ENCODE measurements around the gene VGLL4. TPM values are rescaled to one million over a fixed set of nuclear protein-coding genes. Genes with fewer than 3 reads are reported as not detected.

VGLL4 gene
- polyA plus RNA-seq, 1 donor from 2014 or later, result 113 TPM

DNA sequence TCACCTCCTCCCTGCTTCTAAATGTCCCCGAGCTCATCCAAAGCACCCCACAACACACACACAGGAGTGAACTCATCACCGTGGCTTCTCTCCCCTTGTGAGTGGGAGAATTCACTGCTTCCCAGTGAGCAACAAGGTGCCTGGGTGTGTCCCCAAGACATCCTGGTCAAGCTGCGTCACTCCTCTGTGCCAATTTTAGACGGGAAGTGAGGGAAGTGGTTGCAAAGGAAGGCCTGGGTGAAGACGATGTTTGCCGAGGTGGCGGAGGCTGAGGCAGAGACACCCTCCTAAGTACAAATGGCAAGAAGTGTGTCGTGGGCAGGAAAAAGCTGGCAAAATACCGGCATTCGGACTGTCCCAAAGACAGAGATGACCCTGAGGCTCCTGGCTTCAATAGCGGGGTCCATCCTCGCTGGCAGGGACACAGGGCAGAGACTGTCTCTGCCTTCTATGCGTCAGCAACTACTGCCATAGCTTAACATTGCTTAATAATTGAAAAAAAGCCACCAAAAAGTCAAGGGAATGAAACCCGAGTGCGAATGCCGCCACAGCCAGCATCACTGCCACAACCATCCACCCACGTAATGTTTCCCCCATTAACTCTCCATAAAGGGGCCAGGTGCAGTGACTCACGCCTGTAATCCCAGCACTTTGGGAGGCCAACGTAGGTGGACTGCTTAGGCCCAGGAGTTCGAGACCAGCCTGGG lies 72.8 kb downstream of the VGLL4 start:
- H3K9ac ChIP-seq (ENCODE audit: low read length), result no peak overlapping the region
- H3K4me2 ChIP-seq (ENCODE audit: low read length), result no peak overlapping the region
- H4K20me1 ChIP-seq (ENCODE audit: insufficient read depth), result no peaks in the 10 kb centered on the region
- TF ChIP-seq, protein P1, sequence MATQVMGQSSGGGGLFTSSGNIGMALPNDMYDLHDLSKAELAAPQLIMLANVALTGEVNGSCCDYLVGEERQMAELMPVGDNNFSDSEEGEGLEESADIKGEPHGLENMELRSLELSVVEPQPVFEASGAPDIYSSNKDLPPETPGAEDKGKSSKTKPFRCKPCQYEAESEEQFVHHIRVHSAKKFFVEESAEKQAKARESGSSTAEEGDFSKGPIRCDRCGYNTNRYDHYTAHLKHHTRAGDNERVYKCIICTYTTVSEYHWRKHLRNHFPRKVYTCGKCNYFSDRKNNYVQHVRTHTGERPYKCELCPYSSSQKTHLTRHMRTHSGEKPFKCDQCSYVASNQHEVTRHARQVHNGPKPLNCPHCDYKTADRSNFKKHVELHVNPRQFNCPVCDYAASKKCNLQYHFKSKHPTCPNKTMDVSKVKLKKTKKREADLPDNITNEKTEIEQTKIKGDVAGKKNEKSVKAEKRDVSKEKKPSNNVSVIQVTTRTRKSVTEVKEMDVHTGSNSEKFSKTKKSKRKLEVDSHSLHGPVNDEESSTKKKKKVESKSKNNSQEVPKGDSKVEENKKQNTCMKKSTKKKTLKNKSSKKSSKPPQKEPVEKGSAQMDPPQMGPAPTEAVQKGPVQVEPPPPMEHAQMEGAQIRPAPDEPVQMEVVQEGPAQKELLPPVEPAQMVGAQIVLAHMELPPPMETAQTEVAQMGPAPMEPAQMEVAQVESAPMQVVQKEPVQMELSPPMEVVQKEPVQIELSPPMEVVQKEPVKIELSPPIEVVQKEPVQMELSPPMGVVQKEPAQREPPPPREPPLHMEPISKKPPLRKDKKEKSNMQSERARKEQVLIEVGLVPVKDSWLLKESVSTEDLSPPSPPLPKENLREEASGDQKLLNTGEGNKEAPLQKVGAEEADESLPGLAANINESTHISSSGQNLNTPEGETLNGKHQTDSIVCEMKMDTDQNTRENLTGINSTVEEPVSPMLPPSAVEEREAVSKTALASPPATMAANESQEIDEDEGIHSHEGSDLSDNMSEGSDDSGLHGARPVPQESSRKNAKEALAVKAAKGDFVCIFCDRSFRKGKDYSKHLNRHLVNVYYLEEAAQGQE (IDR thresholded peaks at IDR 0.05; ENCODE audit: borderline replicate concordance), result no peak
- TF ChIP-seq EZH2 (IDR thresholded peaks at IDR 0.05; ENCODE audit: borderline replicate concordance, insufficient read depth, low read length, poor library complexity, severe bottlenecking), result no peak
- no peaks in the 10 kb centered on the region for H3K9me2 ChIP-seq (ENCODE audit: insufficient read depth, low read length)
- no peak overlapping the region for H3K27ac ChIP-seq (ENCODE audit: low read length)
- no peaks in the 10 kb centered on the region for H3K27me3 ChIP-seq (ENCODE audit: insufficient read depth, low read depth, low read length)
- H3F3A ChIP-seq (ENCODE audit: insufficient read depth, low read length, poor library complexity, severe bottlenecking), result no peaks in the 10 kb centered on the region
- H3K9me3 ChIP-seq (ENCODE audit: low read length), result no peaks in the 10 kb centered on the region
- H3K4me3 ChIP-seq (ENCODE audit: low read length), result no peak overlapping the region
- H2AFZ ChIP-seq (ENCODE audit: low read depth, low read length), result no peak overlapping the region
- H3K36me3 ChIP-seq (ENCODE audit: insufficient read depth, low read length), result peaks cover 4% of the 10 kb centered on the region
- peaks cover 15% of the 10 kb centered on the region for H3K79me2 ChIP-seq (replicated peaks; ENCODE audit: insufficient read depth, low read length)

DNA sequence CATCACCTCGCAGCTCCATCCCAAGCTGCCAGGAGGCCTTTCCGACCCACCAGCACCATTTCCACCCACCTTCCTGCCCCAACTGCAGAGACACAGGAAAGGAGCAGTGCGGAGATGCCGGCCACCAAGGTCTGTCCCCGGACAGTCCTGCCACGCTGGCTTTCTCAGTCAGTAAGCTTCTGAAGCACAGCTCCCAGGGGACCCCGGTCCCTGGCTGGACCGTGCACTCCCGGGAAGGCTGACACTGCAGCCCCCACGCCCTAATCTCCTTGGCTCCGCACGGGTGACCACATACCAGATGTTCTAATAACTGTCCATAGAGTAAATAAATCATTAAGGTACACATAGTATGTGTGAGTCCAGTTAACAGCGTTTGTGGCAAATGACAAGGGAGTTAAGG lies 73.5 kb downstream of the VGLL4 start:
- Histone ChIP-seq H4K20me1 (ENCODE audit: insufficient read depth) (no peaks in the 10 kb centered on the region), H3K27ac (ENCODE audit: low read length) (no peak overlapping the region)

More for the DNA sequence above, 73.5 kb downstream of the VGLL4 start:
- Histone ChIP-seq H2AFZ (ENCODE audit: low read depth, low read length) (no peak overlapping the region), H3K36me3 (ENCODE audit: insufficient read depth, low read length) (peaks cover 4% of the 10 kb centered on the region), H3K9me2 (ENCODE audit: insufficient read depth, low read length) (no peaks in the 10 kb centered on the region), H3K9ac (ENCODE audit: low read length) (no peak overlapping the region), H3K27me3 (ENCODE audit: insufficient read depth, low read depth, low read length) (no peaks in the 10 kb centered on the region), H3K9me3 (ENCODE audit: low read length) (no peaks in the 10 kb centered on the region), H3K4me2 (ENCODE audit: low read length) (no peak overlapping the region), H3F3A (ENCODE audit: insufficient read depth, low read length, poor library complexity, severe bottlenecking) (no peaks in the 10 kb centered on the region), H3K4me3 (ENCODE audit: low read length) (no peak overlapping the region), H3K79me2 (replicated peaks; ENCODE audit: insufficient read depth, low read length) (peaks cover 15% of the 10 kb centered on the region)
- TF ChIP-seq, protein P2, sequence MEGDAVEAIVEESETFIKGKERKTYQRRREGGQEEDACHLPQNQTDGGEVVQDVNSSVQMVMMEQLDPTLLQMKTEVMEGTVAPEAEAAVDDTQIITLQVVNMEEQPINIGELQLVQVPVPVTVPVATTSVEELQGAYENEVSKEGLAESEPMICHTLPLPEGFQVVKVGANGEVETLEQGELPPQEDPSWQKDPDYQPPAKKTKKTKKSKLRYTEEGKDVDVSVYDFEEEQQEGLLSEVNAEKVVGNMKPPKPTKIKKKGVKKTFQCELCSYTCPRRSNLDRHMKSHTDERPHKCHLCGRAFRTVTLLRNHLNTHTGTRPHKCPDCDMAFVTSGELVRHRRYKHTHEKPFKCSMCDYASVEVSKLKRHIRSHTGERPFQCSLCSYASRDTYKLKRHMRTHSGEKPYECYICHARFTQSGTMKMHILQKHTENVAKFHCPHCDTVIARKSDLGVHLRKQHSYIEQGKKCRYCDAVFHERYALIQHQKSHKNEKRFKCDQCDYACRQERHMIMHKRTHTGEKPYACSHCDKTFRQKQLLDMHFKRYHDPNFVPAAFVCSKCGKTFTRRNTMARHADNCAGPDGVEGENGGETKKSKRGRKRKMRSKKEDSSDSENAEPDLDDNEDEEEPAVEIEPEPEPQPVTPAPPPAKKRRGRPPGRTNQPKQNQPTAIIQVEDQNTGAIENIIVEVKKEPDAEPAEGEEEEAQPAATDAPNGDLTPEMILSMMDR (IDR thresholded peaks at IDR 0.05; ENCODE audit: poor library complexity, severe bottlenecking), result no peak
- TF ChIP-seq, protein P1 (IDR thresholded peaks at IDR 0.05; ENCODE audit: borderline replicate concordance), result no peak
- TF ChIP-seq POLR2AphosphoS5 (IDR thresholded peaks at IDR 0.05) (no peak), EP300 (conservative IDR thresholded peaks at IDR 0.05; ENCODE audit: poor library complexity, severe bottlenecking) (no peak), EZH2 (IDR thresholded peaks at IDR 0.05; ENCODE audit: borderline replicate concordance, insufficient read depth, low read length, poor library complexity, severe bottlenecking) (no peak), RAD21 (conservative IDR thresholded peaks at IDR 0.05) (no peak), TAF1 (IDR thresholded peaks at IDR 0.05; ENCODE audit: low read depth) (no peak), SMC3 (conservative IDR thresholded peaks at IDR 0.05; ENCODE audit: poor library complexity) (no peak), MXI1 (conservative IDR thresholded peaks at IDR 0.05; ENCODE audit: poor library complexity, severe bottlenecking) (no peak)
